VCaP (cell line): ENCODE data around the gene CHD2.
A peak's percentile ranks its signal among the peaks of the same experiment; 100 is the strongest.
"Not testable (repeated sequence)": the region's sequence is repeated elsewhere in the genome, so short reads cannot be mapped to it uniquely, and the experiment has no call there.

Source experiments
- H3K27ac ChIP-seq: fragments of 450-650 bp; 2 replicates; pipeline ENCODE4 v1.5.1; 2017
- TF ChIP-seq, protein P1 (sequence below): fragments of 450-650 bp; conservative IDR thresholded peaks from 2 replicates; pipeline ENCODE4 v1.5.1; 2017; ENCODE audit warnings: mild to moderate bottlenecking, moderate library complexity

Gene CHD2

GRCh38 chr15:92899948-92900730, at the start of gene CHD2:
TSS of gene CHD2 (plus strand) at chr15:92900324. CDS start at chr15:92901238, 914 bp downstream.
- TF ChIP-seq, protein P1, sequence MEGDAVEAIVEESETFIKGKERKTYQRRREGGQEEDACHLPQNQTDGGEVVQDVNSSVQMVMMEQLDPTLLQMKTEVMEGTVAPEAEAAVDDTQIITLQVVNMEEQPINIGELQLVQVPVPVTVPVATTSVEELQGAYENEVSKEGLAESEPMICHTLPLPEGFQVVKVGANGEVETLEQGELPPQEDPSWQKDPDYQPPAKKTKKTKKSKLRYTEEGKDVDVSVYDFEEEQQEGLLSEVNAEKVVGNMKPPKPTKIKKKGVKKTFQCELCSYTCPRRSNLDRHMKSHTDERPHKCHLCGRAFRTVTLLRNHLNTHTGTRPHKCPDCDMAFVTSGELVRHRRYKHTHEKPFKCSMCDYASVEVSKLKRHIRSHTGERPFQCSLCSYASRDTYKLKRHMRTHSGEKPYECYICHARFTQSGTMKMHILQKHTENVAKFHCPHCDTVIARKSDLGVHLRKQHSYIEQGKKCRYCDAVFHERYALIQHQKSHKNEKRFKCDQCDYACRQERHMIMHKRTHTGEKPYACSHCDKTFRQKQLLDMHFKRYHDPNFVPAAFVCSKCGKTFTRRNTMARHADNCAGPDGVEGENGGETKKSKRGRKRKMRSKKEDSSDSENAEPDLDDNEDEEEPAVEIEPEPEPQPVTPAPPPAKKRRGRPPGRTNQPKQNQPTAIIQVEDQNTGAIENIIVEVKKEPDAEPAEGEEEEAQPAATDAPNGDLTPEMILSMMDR = no peak
- peak within 1 kb of the TSS; percentile 96 for H3K27ac ChIP-seq

- TF ChIP-seq, protein P1 = no peak
- H3K27ac ChIP-seq = peak overlapping the region; percentile 98
Observed at GRCh38 chr15:92853222-92853621, 46.9 kb upstream of the CHD2 start.

GRCh38 chr15:92861742-92862141, 38.4 kb upstream of the CHD2 start:
- TF ChIP-seq, protein P1 = no peak
- no peak overlapping the region for H3K27ac ChIP-seq

GRCh38 chr15:92864127-92864814, 35.9 kb upstream of the CHD2 start:
- TF ChIP-seq, protein P1 = no peak
- H3K27ac ChIP-seq = no peak overlapping the region

- TF ChIP-seq, protein P1 = no peak
- H3K27ac ChIP-seq = peak overlapping the region; percentile 18
Observed at GRCh38 chr15:92869263-92869940, 30.7 kb upstream of the CHD2 start.

DNA sequence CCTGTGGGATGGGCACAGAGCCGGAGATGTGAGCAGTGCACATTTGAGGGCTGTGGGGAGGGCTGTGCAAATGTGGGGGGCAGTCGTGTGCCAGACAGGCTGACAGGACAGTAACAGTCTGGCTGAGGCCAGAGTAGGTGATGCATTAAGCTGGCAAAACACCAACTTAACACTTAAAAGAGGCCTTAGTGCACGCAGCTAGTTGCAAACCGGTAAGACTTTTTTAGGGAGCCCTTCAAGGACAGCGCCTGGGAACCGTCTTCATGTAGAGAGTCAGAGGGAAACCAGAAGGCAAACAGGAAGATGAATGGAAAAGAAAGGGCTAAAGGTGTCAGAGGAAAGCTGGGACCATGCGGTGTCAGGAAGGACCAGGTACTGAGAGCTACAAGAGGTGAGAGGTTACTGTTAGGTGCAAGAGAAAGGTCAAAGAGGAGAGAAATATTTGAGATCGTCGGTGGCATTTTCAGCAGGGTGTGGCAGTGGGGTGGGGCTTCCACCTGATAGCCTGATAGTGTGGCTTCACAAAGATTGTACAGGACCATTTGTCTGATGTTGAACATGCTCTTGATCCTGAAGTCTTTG, 30.0 kb upstream of the CHD2 start:
- TF ChIP-seq, protein P1 = no peak
- H3K27ac ChIP-seq = peak overlapping the region; percentile 18

- not testable (repeated sequence) for H3K27ac ChIP-seq
Observed at GRCh38 chr15:92872967-92873366, 27.2 kb upstream of the CHD2 start.
